Stimulated activated naive CD4-positive, alpha-beta T cell (primary cell): ENCODE measurements around the gene PIK3C2A.
"Not testable (repeated sequence)": the region's sequence is repeated elsewhere in the genome, so short reads cannot be mapped to it uniquely, and the experiment has no call there.

Source experiments
- DNase-seq, 6 experiments: peaks; one replicate each; lab custom pipeline; 2025; lab: John Stamatoyannopoulos, UW

Gene PIK3C2A, protein sequence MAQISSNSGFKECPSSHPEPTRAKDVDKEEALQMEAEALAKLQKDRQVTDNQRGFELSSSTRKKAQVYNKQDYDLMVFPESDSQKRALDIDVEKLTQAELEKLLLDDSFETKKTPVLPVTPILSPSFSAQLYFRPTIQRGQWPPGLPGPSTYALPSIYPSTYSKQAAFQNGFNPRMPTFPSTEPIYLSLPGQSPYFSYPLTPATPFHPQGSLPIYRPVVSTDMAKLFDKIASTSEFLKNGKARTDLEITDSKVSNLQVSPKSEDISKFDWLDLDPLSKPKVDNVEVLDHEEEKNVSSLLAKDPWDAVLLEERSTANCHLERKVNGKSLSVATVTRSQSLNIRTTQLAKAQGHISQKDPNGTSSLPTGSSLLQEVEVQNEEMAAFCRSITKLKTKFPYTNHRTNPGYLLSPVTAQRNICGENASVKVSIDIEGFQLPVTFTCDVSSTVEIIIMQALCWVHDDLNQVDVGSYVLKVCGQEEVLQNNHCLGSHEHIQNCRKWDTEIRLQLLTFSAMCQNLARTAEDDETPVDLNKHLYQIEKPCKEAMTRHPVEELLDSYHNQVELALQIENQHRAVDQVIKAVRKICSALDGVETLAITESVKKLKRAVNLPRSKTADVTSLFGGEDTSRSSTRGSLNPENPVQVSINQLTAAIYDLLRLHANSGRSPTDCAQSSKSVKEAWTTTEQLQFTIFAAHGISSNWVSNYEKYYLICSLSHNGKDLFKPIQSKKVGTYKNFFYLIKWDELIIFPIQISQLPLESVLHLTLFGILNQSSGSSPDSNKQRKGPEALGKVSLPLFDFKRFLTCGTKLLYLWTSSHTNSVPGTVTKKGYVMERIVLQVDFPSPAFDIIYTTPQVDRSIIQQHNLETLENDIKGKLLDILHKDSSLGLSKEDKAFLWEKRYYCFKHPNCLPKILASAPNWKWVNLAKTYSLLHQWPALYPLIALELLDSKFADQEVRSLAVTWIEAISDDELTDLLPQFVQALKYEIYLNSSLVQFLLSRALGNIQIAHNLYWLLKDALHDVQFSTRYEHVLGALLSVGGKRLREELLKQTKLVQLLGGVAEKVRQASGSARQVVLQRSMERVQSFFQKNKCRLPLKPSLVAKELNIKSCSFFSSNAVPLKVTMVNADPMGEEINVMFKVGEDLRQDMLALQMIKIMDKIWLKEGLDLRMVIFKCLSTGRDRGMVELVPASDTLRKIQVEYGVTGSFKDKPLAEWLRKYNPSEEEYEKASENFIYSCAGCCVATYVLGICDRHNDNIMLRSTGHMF (N-terminal part only)

DNA sequence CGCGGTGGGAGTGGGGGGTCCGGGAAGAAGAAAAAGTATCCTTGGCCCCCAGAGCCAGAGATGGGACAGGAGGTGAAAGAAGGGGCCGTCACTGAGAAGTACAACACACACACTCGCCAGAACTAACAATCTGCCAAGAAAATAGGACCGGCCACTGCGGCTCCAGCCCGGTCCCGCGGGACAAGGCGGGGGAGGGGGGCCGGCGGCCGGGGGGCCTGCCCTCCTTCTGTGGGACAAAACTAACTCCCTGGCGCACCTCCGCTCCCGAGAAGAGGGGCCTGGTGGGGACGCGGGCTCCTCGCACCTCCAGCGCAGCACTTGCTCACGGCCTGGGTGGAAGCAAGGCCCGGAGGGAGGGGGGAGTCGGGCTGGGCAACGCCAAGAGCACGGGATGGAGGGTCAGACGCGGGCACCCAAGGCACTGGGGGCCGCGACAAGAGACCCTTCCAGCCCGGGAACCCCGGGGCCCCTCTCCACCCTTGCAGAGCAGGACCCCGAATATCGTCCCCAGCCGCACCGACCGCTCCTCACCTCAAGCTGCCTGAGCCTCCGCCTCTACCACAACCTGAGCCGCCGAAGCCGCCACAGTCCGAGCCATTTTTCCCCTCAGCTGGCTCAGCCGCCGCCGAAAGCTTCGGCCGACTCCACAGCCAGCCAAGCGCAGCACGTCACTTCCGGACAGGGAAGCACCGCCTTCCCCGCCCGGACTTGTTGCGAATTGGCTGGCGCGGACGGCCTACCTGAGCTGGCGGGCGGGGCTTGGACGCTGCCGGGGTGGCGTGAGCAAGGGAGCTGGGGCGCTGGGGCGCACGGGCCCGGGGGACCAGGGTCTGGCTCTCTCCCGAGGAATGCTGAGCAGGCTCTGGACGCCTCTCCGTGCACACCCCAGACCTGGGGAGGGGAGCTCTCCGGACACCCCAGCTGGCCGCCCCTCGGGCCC, at the start of gene PIK3C2A:
Gene PIK3C2A, minus strand, starts transcription at position 670 of the 940 bp plus-strand sequence. CDS start 38,245 bp downstream, outside the sequence.
- DNase-seq, result peak; percentile 79 to 93 (median 90)

DNA sequence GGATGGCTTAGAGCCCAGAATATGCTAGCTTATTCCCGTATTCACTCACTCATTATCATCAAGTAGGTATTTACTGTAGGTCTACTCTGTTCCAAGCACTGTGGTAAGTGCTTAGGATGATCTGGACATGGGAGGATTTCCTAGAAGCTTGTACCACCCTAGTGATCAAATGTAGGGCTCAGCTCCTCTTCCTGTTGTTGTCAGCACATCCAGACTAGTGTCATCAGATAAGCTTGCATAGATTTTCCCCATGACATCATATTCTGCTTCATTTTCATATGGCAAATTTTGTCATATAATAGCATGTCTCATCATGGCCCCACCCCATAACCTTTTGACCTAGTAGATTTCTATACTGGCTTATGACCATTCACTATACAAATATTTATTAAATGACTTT, 49.4 kb upstream of the PIK3C2A start:
- no peak for DNase-seq

DNA sequence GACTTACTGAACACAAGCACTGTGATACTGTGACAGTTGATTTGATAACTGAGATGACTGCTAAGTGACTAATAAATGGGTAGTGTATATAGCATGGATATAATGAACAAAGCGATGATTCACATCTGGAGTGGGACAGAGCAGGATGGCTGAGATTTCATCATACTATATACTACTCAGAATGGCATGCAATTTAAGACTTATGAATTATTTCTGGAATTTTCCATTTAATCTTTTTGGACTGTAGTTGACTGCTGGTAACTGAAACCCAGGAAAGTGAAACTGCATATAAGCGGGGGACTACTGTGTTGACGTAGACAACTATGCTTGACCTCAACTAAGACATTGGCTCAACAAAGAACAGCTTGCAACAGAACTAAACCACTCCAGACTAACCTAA, 48.7 kb upstream of the PIK3C2A start:
- DNase-seq, result no peak

DNA sequence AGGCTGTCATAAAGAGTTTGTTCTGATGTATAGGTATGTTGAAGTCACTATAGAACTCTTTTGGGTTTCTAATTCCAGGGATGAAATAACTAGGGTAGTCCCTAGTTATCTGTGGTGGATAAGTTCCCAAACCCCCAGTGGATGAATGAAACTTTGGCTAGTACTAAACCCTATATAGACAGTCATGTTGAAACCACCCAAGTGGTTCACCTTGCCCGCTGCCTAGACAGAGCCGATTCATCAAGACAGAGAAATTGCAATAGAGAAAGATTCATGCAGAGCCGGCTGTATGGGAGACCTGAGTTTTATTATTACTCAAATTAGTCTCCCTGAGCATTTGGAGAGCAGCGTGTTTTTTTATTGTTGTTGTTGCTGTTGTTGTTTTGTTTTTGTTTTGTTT, 44.9 kb upstream of the PIK3C2A start:
- no peak for DNase-seq

DNA sequence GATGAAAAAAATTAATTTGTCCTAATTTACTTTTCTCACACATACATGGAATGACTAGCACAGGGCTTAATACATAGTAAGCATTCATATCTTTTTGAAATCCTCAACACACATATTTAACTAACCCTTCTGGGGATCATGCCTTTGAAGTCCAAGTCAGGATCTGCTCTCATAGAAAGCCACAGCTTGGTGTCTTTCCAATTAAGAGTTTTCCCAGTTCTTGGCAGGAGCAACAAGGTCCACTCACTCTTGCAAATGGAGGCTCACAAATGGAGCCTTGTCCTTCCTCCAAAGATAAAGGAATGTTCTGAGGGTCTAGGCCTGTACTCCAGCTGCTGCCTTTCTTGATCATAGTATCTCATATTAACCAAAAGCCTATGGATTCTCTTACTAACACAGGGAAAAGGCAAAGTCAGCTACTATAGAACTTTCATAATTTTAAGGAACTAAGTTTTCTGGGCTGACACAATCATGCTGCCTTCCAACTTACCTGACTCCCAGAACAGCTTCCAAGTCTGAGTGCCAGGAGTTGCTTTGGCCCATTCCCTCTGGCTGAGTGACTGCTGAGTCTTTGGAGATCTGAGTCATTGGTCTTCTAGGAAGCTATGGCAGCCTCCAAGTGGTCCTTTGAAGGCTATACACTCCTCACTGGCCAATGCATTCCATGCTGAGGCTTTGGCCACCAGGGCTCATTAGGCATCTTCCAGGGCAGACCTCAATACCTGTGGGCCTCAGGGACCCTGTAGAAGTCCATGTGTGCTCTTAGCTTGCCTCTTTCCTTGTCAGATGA, 43.0 kb upstream of the PIK3C2A start:
- DNase-seq, result no peak

DNA sequence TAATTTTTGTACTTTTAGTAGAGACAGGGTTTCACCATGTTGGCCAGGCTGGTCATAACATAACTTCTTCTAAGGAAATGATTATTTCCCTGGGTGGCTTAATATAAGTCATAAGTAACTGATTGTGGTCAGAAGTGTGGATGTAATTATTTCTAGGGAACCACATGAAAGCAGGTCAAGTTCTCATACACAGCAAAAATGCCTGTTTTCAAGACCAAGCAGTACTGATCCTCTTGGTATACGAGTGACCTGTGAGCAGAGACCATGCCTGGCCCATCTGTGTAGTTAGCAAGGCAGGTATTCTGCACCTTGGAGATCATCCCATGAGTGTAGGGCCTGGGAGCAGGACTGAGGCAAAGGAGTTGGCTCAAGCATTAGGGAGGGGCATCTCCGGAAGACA, 36.3 kb upstream of the PIK3C2A start:
- DNase-seq, result no peak

DNA sequence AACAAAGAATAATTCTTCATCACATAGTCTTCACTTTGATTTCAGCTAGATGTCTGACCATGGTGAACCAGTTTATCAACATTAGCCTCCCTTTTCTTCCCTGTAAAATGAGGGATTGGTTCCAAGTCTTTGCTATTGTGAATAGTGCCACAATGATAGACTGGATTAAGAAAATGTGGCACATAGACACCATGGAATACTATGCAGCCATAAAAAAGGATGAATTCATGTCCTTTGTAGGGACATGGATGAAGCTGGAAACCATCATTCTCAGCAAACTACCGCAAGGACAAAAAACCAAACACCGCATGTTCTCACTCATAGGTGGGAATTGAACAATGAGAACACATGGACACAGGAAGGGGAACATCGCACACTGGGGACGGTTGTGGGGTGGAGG, 35.2 kb upstream of the PIK3C2A start:
- not testable (repeated sequence) for DNase-seq

DNA sequence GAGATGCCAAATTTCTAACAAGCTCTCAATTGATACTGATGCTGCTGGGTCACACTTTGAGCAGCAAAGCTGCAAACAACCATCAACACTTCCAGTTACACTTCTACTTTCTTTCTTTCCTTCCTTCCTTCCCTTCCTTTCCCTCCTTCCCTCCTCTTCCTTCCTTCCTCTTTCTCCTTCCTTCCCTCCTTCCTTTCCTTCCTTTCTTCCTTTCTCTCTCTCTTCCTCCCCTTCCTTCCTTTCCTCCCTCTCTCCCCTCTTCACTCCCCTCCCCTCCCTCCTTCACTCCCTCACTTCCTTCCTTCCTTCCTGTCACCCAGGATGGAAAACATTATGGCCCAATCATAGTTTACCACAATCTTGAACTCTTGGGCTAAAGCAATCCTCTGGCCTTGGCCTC, 33.0 kb upstream of the PIK3C2A start:
- DNase-seq, result no peak

DNA sequence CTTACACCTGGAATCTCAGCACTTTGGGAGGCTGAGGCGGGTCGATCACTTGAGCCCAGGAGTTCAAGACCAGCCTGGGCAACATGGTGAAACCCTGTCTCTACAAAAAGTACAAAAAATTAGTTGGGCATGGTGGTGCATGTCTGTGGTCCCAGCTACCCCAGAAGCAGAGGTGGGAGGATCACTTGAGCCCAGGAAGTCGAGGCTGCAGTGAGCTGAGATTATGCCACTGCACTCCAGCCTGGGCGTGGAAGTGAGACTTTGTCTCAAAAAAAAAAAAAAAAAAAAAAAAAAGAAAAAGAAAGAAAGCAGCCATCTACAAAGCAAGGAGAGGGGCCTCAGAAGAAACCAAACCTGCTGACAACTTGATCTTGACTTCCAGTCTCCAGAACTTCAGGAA, 32.1 kb upstream of the PIK3C2A start:
- not testable (repeated sequence) for DNase-seq

DNA sequence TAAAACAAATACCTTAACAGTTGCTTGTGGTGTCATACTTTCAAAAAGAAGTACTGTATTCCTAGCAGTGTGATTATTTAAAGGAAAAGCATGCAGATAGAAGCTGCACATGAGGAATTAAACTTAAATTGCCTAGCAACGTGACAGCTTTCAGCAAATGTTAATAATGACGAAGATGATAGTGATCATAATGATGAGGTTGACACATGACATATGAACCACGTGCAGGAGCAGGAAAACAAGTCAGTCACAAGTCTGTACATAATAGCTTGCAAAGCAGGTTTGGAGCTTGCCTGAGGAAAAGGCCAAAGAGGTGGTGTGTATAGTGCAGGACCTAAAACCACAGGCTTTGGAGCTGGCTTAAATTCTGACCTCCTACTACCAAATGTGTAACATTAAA, 30.6 kb upstream of the PIK3C2A start:
- no peak for DNase-seq

DNA sequence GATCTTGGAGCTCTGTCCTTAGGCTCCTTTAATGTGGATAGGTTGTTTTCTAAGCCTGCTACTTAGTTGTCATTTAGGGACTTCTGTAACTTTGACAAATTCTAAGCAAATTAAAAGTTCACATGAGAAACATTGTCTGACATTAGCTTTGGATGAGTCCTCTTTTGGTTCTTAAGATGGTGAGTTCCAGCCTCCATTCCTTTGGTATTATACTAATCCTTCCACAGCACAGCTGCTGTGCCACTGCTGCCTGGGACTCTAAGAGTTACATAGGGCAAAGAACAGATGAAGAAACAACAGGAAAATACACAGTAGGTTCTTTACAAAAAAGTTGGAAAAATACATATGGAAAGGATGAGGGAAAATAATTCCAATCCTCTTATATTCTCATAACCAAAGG, 25.3 kb upstream of the PIK3C2A start:
- DNase-seq, result no peak

DNA sequence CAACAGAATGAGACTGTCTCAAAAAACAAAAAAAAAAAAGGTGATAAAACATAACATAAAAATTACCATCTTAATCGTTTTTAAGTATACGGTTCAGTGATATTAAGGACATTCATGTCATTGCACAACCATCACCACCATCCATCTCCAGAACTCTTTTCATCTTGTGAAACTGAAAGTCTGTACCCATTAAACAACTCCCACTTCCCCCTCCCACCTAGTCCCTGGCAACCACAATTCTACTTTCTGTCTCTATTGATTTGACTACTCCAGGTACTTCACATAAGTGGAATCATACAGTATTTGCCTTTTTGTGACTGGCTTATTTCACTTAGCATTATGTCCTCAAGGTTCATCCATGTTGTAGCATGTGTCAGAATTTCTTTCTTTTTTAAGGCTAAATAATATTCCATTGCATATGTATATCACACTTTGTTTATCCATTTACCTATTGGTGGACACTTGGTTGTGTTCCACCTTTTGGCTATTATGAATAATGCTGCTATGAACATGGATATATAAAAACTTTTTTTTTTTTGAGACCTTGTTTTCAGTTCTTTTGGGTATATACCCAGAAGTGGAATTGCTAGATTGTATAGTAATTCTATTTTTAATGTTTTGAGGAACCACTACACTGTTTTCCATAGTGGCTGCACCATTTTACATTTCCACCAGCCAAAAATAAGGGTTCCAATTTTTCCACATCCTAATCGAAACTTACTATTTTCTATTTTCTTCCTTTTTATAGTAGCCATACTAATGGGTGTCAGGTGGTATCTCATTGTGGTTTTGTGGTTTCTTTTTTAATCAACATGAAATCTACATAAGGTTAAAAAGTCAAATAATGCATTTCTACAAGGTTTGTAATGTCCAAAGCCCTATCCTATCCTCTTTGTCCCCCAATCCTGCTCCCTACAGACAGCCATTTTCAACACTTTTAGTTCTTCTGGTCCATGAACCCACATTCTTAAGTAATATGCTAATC, 23.4 kb upstream of the PIK3C2A start:
- peak in 3 of 6 experiments; percentile 17 to 24 (median 19) for DNase-seq

DNA sequence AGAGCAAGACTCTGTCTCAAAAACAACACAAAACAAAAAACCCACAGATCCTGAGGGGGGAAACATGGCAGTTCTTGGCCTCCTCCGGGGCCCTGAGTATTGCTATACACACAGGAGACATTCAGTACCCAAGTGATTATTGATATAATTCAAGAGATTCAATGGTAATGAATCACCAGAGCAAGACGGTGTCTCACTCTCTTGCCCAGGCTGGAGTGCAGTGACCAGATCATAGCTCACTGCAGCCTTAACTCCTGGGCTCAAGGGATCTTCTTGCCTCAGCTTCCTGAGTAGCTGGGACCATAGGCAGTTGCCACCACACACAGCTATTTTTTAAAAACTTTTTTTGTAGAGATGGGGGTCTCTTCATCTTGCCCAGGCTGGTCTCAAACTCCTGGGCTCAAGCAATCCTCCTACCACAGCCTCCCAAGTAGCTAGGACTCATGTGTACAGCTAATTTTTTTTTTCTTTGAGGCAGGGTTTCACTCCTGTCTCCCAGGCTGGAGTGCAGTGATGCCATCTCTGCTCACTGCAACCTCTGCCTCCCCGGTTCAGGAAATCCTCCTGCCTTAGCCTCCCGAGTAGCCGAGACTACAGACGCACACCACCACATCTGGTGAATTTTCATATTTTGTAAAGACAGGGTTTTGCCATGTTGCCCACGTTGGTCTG, 21.8 kb upstream of the PIK3C2A start:
- DNase-seq, result no peak

DNA sequence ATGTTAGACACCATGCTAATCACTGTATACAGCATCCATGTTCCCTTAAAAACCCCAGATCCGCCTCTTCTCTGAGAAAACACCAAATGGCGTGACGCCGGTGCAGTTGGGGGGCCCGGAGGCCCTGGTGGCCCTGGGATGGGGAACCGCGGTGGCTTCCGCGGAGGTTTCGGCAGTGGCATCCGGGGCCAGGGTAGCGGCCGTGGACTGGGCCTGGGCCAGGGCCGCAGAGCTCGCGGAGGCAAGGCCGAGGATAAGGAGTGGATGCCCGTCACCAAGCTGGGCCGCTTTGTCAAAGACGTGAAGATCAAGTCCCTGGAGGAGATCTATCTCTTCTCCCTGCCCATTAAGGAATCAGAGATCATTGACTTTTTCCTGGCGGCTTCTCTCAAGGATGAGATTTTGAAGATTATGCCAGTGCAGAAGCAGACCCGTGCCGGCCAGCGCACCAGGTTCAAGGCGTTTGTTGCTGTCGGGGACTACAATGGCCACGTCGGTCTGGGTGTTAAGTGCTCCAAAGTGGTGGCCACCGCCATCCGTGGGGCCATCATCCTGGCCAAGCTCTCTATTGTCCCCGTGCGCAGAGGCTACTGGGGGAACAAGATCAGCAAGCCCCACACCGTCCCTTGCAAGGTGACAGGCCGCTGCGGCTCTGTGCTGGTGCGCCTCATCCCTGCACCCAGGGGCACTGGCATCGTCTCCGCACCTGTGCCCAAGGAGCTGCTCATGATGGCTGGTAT, 20.6 kb upstream of the PIK3C2A start:
- not testable (repeated sequence) for DNase-seq

DNA sequence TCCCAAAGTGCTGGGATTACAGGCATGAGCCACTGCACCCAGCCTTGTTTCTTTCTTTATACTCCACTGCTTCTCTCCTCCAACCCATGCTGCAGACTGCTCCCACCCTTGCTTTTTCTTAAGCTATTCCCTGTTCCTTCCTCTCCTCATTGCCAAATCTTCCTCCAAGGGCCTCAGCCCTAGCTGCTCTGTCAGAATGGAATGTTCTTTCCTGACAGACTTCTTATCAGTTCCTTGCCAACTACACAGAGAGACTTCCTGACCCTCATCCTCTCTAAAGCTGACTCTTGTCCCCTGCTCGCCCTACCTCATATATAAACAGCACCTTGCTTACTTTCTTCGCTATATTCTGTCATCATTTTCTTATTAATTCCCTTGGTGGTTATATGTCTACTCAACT, 16.9 kb upstream of the PIK3C2A start:
- DNase-seq, result no peak

DNA sequence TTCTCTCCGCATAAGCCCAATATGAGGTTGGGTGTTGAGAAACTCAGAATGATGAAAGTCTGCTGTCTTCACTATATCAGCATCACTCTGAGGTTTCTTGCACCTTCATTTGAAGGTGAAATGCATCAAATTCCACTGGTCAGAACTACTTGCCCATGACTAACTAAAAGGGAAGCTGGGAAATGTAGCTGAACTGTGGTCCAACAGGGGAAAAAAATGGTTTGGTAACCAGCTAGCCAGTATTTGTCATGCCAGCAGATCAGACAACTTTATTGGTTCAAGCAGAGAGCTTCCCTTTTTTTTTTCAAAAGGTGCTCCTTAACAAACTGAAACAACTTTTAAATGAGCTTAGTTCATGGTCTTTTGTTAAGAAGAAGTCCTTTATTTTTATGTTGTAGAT, 14.2 kb upstream of the PIK3C2A start:
- no peak for DNase-seq

DNA sequence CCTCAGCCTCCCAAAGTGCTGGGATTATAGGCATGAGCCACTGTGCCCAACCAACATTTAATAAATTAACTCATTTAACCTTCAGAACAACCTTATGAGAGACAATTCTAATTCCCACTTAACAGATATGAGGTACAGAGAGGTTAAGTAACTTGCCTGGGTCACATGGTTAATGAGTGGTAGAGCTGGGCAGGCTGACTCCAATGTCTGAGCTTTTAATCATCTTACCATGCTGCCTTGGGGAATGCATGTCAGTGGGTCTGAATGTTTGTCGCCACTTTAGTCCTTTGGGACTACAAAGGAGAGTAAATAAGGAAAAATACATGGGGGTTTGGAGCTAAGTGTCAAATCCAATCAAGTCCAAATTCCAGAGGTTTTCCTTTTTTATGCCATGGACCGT, 11.2 kb upstream of the PIK3C2A start:
- DNase-seq, result no peak

DNA sequence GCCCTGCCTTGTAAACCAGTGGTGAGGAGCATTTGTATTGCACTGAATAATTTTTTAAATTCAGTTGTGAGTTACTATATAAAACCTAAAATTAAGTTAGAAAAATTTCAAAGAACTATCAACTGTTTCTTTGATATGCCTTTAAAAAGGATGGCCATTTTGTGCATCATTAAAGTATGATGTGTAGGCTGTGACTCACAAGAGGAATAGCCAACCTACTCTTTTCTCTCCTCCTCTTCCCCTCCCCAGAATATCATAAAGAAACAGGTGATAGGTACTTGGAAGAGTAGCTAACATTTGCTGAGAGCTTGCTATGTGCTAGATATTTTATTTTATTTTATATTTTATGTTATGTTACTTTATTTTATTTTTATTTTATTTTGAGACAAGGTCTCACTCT, 10.6 kb upstream of the PIK3C2A start:
- no peak for DNase-seq
